Measurements from ENCODE around the gene TMEM18.

DNA sequence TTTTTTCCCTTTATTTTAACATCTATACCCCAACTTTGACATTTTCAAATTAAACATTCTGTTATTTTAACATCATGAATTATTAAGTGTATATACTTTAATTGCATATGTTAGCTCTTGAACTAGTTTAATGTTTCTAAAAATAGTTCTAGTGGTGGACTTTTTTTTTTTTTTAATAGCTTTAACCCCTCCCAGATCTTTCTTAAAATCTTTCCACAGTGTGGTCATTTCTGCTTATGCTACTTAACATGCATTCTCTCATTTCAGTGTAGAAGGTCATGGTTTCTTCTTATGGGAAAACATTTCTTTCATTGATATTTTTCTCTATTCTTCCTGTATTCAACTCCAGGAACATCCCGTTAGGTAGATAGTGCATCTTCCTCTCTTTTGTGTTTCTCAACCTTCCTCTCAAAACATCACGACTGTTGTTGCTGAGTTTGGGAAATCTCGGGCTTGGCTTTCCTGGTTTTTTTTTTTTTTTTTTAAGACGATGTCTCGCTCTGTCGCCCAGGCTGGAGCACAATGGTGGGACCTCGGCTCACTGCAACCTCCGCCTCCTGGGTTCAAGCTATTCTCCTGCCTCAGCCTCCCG, 849 bp upstream of the TMEM18 start:
- TF ChIP-seq POLR2AphosphoS5 (IDR thresholded peaks at IDR 0.05) (no peak), EP300 (IDR thresholded peaks at IDR 0.05) (no peak)

Measured in esophagus muscularis mucosa (tissue), 3 donors.